T-cell (primary cell): ENCODE results near the gene FKBP11. TPM values are rescaled to one million over a fixed set of nuclear protein-coding genes. Genes with fewer than 3 reads are reported as not detected.

Source experiments
- ATAC-seq, 4 experiments: fragments of 200-7000 bp in 3 of 4; fragments of 150-1000 bp in 1 of 4; cut with Tn5 transposase; replicated peaks in 1 of 4; 1 replicate in 3 of 4; 2 replicates in 1 of 4; pipeline ENCODE4 v1.10.0; 2021; ENCODE audit warnings: moderate library complexity in 3 of 4, mild to moderate bottlenecking in 2 of 4, moderate number of reproducible peaks in 1 of 4
- CTCF ChIA-PET, 2 donors: fragments of 300-600 bp; sonication (Branson Sonifier 250); formaldehyde crosslinking; loops; one replicate each; lab custom pipeline; 2022; ENCODE audit warnings: antibody characterized with exemption in 2 of 2; lab: Charles Lee
- POLR2A ChIA-PET, 2 donors: fragments of 300-600 bp; sonication (Branson Sonifier 250); formaldehyde crosslinking; loops; one replicate each; lab custom pipeline; 2022; ENCODE audit warnings: antibody characterized with exemption in 2 of 2; lab: Charles Lee
- DNase-seq, 35 experiments: peaks; one replicate each; pipeline versions ENCODE4 v3.0.0 to v3.0.0-alpha.2; 2013 to 2023
- H3K27ac ChIP-seq: one replicate; pipeline ENCODE4 v1.5.1; 2013; ENCODE audit warnings: low read length
- H3K27me3 ChIP-seq, 2 experiments: replicated peaks in 1 of 2; 1 replicate in 1 of 2; 2 replicates in 1 of 2; pipeline versions ENCODE4 v1.6.1 to v1.7.0; 2013; ENCODE audit warnings: low read length in 1 of 2, mixed read lengths in 1 of 2; ENCODE audit not compliant: control insufficient read depth in 2 of 2, insufficient read depth in 2 of 2; ENCODE audit errors: extremely low read depth in 1 of 2
- H3K36me3 ChIP-seq, 2 donors: 1 replicate in 1 of 2; 2 replicates in 1 of 2; pipeline versions ENCODE4 v1.6.1 to v1.7.0; 2013; ENCODE audit warnings: low read length in 1 of 2; ENCODE audit not compliant: control insufficient read depth in 2 of 2, insufficient read depth in 1 of 2; ENCODE audit errors: extremely low read depth in 1 of 2
- H3K4me1 ChIP-seq, 2 experiments: 1 replicate in 1 of 2; 2 replicates in 1 of 2; pipeline versions ENCODE4 v1.6.1 to v1.7.0; 2013; ENCODE audit warnings: low read length in 2 of 2, mixed read lengths in 1 of 2; ENCODE audit not compliant: insufficient read depth in 2 of 2, control insufficient read depth in 1 of 2; ENCODE audit errors: extremely low read depth in 1 of 2
- H3K4me3 ChIP-seq, 2 donors: 1 replicate in 1 of 2; 2 replicates in 1 of 2; pipeline versions ENCODE4 v1.5.1 to v1.7.0; 2013; ENCODE audit warnings: mild to moderate bottlenecking in 2 of 2, low read length in 1 of 2, moderate library complexity in 1 of 2; ENCODE audit not compliant: control insufficient read depth in 1 of 2; ENCODE audit errors: extremely low read depth in 1 of 2
- H3K9me3 ChIP-seq: 2 replicates; pipeline ENCODE4 v1.7.0; 2013
- H3K27ac Mint-ChIP-seq, 2 donors: one replicate each; pipeline ENCODE4 v1.8.0; 2020 to 2021; ENCODE audit warnings: mild to moderate bottlenecking in 2 of 2, mixed read lengths in 2 of 2
- H3K27me3 Mint-ChIP-seq, 2 donors: one replicate each; pipeline ENCODE4 v1.8.0; 2021 to 2022; ENCODE audit warnings: mixed read lengths in 2 of 2
- H3K36me3 Mint-ChIP-seq: one replicate; pipeline ENCODE4 v1.8.0; 2021; ENCODE audit warnings: mixed read lengths
- H3K4me1 Mint-ChIP-seq, 3 donors: one replicate each; pipeline ENCODE4 v1.8.0; 2020 to 2022; ENCODE audit warnings: mixed read lengths in 3 of 3, mild to moderate bottlenecking in 1 of 3
- H3K4me3 Mint-ChIP-seq, 3 donors: one replicate each; pipeline ENCODE4 v1.8.0; 2020 to 2022; ENCODE audit warnings: mild to moderate bottlenecking in 3 of 3, mixed read lengths in 3 of 3, moderate library complexity in 3 of 3
- H3K9me3 Mint-ChIP-seq, 3 donors: one replicate each; pipeline ENCODE4 v1.8.0; 2020 to 2022; ENCODE audit warnings: mixed read lengths in 3 of 3
- WGBS: methylation state at CpG from one replicate; pipeline ENCODE4 v1.1.5; 2013; ENCODE audit warnings: missing lambda C conversion rate; ENCODE audit not compliant: insufficient coverage; 5-methylcytosine and 5-hydroxymethylcytosine counted together
- total RNA-seq, 35 experiments: library from RNA in 6 of 35; stranded (reverse) in 6 of 35; fragments of 120-200 nt in 1 of 35; gene quantifications; one replicate each; pipeline versions ENCODE4 v1.2.1 to v1.2.4 and lab custom pipeline; 2013 to 2026

The FKBP11 gene
- total RNA-seq, 5 donors from 2014 or later (not counting 1 experiment from before 2014, with no cell fraction given): 55.6 to 83.0 (median 68.1) TPM

GRCh38 chr12:48937170-48937569, 11.9 kb upstream of the FKBP11 start:
- H3K27me3 ChIP-seq: no peaks in the 10 kb centered on the region
- ATAC-seq (no peak), DNase-seq (peak in 1 of 35 experiments; percentile 17)
- no peaks in the 10 kb centered on the region for H3K27me3 Mint-ChIP-seq
- H3K4me3 ChIP-seq: no peak overlapping the region
- no peak overlapping the region for H3K4me3 Mint-ChIP-seq
- H3K4me1 Mint-ChIP-seq: peaks cover 29 to 39% (median 34%) of the 10 kb centered on the region in 3 donors
- no peaks in the 10 kb centered on the region for H3K9me3 Mint-ChIP-seq
- CTCF ChIA-PET: interaction anchor here (0.6 to 2.6 kb wide), 9 partner anchors 9 to 85 kb away, joined by 3 to 19 read pairs (median 5); partner anchors contain the start of genes DDX23 (in 2 of the 2) and FKBP11 (in 1 of the 2)
- H3K4me1 ChIP-seq: peaks cover 2 to 40% of the 10 kb centered on the region in 2 experiments
- POLR2A ChIA-PET: interaction anchor here in 1 of 2 donors (0.6 kb wide), 1 partner anchor 11 kb away, joined by 5 read pairs; no protein-coding TSS in a partner anchor
- WGBS: 90% methylated on average over 3 of the region's 6 CpGs
- H3K9me3 ChIP-seq: no peaks in the 10 kb centered on the region
- peaks cover 37% of the 10 kb centered on the region for H3K36me3 Mint-ChIP-seq
- peaks cover 5 to 47% of the 10 kb centered on the region in 2 donors for H3K36me3 ChIP-seq
- no peak overlapping the region for H3K27ac ChIP-seq
- peak overlapping the region in 1 of 2 donors; percentile 19 for H3K27ac Mint-ChIP-seq

- Histone ChIP-seq H3K4me3 (no peak overlapping the region), H3K9me3 (no peaks in the 10 kb centered on the region), H3K4me1 (peaks cover 2 to 45% of the 10 kb centered on the region in 2 experiments), H3K36me3 (peaks cover 5 to 47% of the 10 kb centered on the region in 2 donors), H3K27me3 (no peaks in the 10 kb centered on the region), H3K27ac (no peak overlapping the region)
- ATAC-seq (peak; percentile 56 to 75 (median 65)), DNase-seq (peak; percentile 54 to 91 (median 81))
- ChIA-PET POLR2A (interaction anchor here in 1 of 2 donors (0.7 kb wide), 1 partner anchor 11 kb away, joined by 3 read pairs; the partner anchor contains the start of gene FKBP11), CTCF (interaction anchor here (0.6 to 4.1 kb wide), 19 partner anchors 9 to 321 kb away, joined by 3 to 37 read pairs (median 4); partner anchors contain the start of genes DDX23 (in 2 of the 2), FKBP11 (in 2 of the 2), ARF3 (in 1 of the 2) and RND1 (in 1 of the 2))
- Mint-ChIP-seq H3K4me1 (peaks cover 29 to 39% (median 35%) of the 10 kb centered on the region in 3 donors), H3K27ac (peak overlapping the region; percentile 44 to 76), H3K27me3 (no peaks in the 10 kb centered on the region), H3K4me3 (no peak overlapping the region), H3K36me3 (peaks cover 37% of the 10 kb centered on the region), H3K9me3 (no peaks in the 10 kb centered on the region)
Measured at GRCh38 chr12:48936379-48936979, 11.2 kb upstream of the FKBP11 start.

GRCh38 chr12:48934312-48934706, 9.0 kb upstream of the FKBP11 start:
- DNase-seq (peak in 1 of 35 experiments; percentile 41), ATAC-seq (peak in 1 of 4 experiments; percentile 3)
- Mint-ChIP-seq H3K36me3 (peaks cover 39% of the 10 kb centered on the region), H3K27ac (peak overlapping the region; percentile 92 to 95), H3K4me3 (peak overlapping the region in 2 of 3 donors; percentile 41 to 62), H3K9me3 (no peaks in the 10 kb centered on the region), H3K27me3 (no peaks in the 10 kb centered on the region), H3K4me1 (peaks cover 29 to 50% (median 41%) of the 10 kb centered on the region in 3 donors)
- no CpG with 5 or more reads among the region's 1 CpG for WGBS
- peak overlapping the region; percentile 94 for H3K27ac ChIP-seq
- H3K36me3 ChIP-seq: peaks cover 5 to 33% of the 10 kb centered on the region in 2 donors
- peak overlapping the region in 1 of 2 donors; percentile 19 for H3K4me3 ChIP-seq
- no peaks in the 10 kb centered on the region for H3K9me3 ChIP-seq
- H3K4me1 ChIP-seq: peaks cover 2 to 52% of the 10 kb centered on the region in 2 experiments
- POLR2A ChIA-PET: interaction anchor here in 1 of 2 donors (0.6 to 1.0 kb wide), 6 partner anchors 9 to 82 kb away, joined by 3 to 8 read pairs (median 4); partner anchors contain the start of genes DDX23 and FKBP11
- no peaks in the 10 kb centered on the region for H3K27me3 ChIP-seq
- CTCF ChIA-PET: interaction anchor here (0.5 to 4.1 kb wide), 11 partner anchors 8 to 81 kb away, joined by 3 to 37 read pairs (median 3); partner anchors contain the start of genes ARF3 (in 1 of the 2), DDX23 (in 1 of the 2) and FKBP11 (in 1 of the 2)

GRCh38 chr12:48933664-48934311, 8.5 kb upstream of the FKBP11 start:
- Histone ChIP-seq H3K9me3 (no peaks in the 10 kb centered on the region), H3K36me3 (peaks cover 5 to 28% of the 10 kb centered on the region in 2 donors), H3K27me3 (no peaks in the 10 kb centered on the region), H3K4me1 (peaks cover 2 to 52% of the 10 kb centered on the region in 2 experiments), H3K4me3 (peak overlapping the region in 1 of 2 donors; percentile 19), H3K27ac (peak overlapping the region; percentile 94)
- ChIA-PET POLR2A (interaction anchor here (0.6 to 1.0 kb wide), 7 partner anchors 8 to 82 kb away, joined by 3 to 8 read pairs (median 3); partner anchors contain the start of gene DDX23 (in 1 of the 2)), CTCF (interaction anchor here (0.6 to 4.1 kb wide), 10 partner anchors 8 to 80 kb away, joined by 3 to 37 read pairs (median 3); partner anchors contain the start of genes ARF3 (in 1 of the 2), DDX23 (in 1 of the 2) and FKBP11 (in 1 of the 2))
- Mint-ChIP-seq H3K36me3 (peaks cover 34% of the 10 kb centered on the region), H3K27ac (peak overlapping the region; percentile 92 to 95), H3K27me3 (no peaks in the 10 kb centered on the region), H3K4me3 (peak overlapping the region; percentile 41 to 68 (median 62)), H3K9me3 (no peaks in the 10 kb centered on the region), H3K4me1 (peaks cover 29 to 50% (median 41%) of the 10 kb centered on the region in 3 donors)
- WGBS: 71% methylated on average over 6 of the region's 9 CpGs
- DNase-seq: peak in 30 of 35 experiments; percentile 14 to 75 (median 40)
- ATAC-seq: peak; percentile 63 to 89 (median 78)

- H3K36me3 ChIP-seq: peaks cover 5 to 20% of the 10 kb centered on the region in 2 donors
Measured at GRCh38 chr12:48932878-48933277, 7.6 kb upstream of the FKBP11 start.

More at GRCh38 chr12:48932878-48933277, 7.6 kb upstream of the FKBP11 start:
- no peaks in the 10 kb centered on the region for H3K27me3 Mint-ChIP-seq
- Histone ChIP-seq H3K27ac (peak overlapping the region; percentile 94), H3K4me3 (peak overlapping the region in 1 of 2 donors; percentile 17), H3K27me3 (no peaks in the 10 kb centered on the region), H3K4me1 (peaks cover 2 to 52% of the 10 kb centered on the region in 2 experiments), H3K9me3 (no peaks in the 10 kb centered on the region)
- H3K36me3 Mint-ChIP-seq: peaks cover 31% of the 10 kb centered on the region
- WGBS: 15% methylated on average over 2 of the region's 2 CpGs
- ATAC-seq (peak in 1 of 4 experiments; percentile 52), DNase-seq (peak in 2 of 35 experiments; percentile 20 to 25)
- H3K4me1 Mint-ChIP-seq: peaks cover 29 to 50% (median 41%) of the 10 kb centered on the region in 3 donors
- CTCF ChIA-PET: interaction anchor here (0.7 to 4.1 kb wide), 5 partner anchors 8 to 80 kb away, joined by 3 to 37 read pairs (median 8); partner anchors contain the start of genes DDX23 (in 1 of the 2) and FKBP11 (in 1 of the 2)
- peak overlapping the region; percentile 23 to 68 (median 62) for H3K4me3 Mint-ChIP-seq
- H3K9me3 Mint-ChIP-seq: no peaks in the 10 kb centered on the region
- peak overlapping the region; percentile 92 to 95 for H3K27ac Mint-ChIP-seq
- POLR2A ChIA-PET: interaction anchor here in 1 of 2 donors (0.6 kb wide), 2 partner anchors 29 to 56 kb away, joined by 3 read pairs; a partner anchor contains a TSS
